AG04450 (cell line): Measurements from ENCODE around the gene ARHGAP35. TPM values are rescaled to one million over a fixed set of nuclear protein-coding genes. Genes with fewer than 3 reads are reported as not detected.

Experiments
- CTCF ChIA-PET: fragments of 300-600, 350-600 bp; formaldehyde crosslinking; extraction: SDS; loops from one replicate; lab custom pipeline; 2022; ENCODE audit warnings: antibody characterized with exemption, inconsistent platforms; lab: Charles Lee
- POLR2A ChIA-PET: fragments of 350-600 bp; formaldehyde crosslinking; extraction: SDS; loops from one replicate; lab custom pipeline; 2021; ENCODE audit warnings: antibody characterized with exemption, inconsistent platforms; lab: Yijun Ruan, JAX
- DNase-seq: peaks from one replicate; pipeline ENCODE4 v3.0.0-alpha.2; 2011; ENCODE audit warnings: low read depth, low spot score
- H3K27ac ChIP-seq: one replicate; pipeline ENCODE4 v1.5.1; 2012; ENCODE audit warnings: low read depth, low read length, control low read depth
- H3K27me3 ChIP-seq: one replicate; pipeline ENCODE4 v1.6.0; 2012; ENCODE audit warnings: low read length; ENCODE audit not compliant: control insufficient read depth, insufficient read depth
- H3K4me3 ChIP-seq: 2 replicates; pipeline ENCODE4 v1.5.1; 2011; ENCODE audit warnings: mild to moderate bottlenecking, low read depth, low read length, control low read depth
- H3K9me3 ChIP-seq: 2 replicates; pipeline ENCODE4 v1.5.1; 2012; ENCODE audit warnings: low read length; ENCODE audit not compliant: control insufficient read depth, insufficient read depth
- CTCF ChIP-seq: IDR thresholded peaks from 2 replicates; pipeline ENCODE4 v1.5.1; 2011; ENCODE audit warnings: low read depth, low read length, control low read depth, inconsistent platforms
- polyA plus RNA-seq: library from polyadenylated mRNA; depleted of rRNA; stranded (reverse); fragments of >200 nt; gene quantifications from 2 replicates; pipeline ENCODE4 v1.2.3, GENCODE V29; 2011

The ARHGAP35 gene
- polyA plus RNA-seq, 1 experiment: 28.7 TPM

- POLR2A ChIA-PET: interaction anchor here (2.1 kb wide), 1 partner anchor 47 kb away, joined by 7 read pairs; the partner anchor contains the start of gene SLC1A5
Observed at GRCh38 chr19:46834984-46835383, 25.8 kb upstream of the ARHGAP35 start.

DNA sequence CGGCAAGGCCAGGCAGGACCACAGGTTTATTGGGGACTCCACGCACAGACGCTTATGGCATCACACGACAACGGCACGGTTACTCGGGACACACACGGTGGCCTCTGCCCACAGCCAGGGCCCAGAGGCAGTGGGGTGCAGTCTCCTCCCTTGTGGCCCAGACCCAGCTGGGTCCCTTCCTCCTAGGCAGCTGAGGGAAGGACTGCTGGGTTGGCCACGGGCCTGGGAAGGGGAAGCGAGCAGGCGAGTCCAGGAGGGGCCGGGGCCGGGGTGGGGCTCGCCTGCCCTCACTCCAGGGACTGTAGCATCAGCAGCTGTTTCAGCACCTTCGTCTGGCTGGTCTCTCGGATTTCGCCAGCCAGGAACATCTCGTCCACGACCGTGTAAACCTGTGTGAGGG is 22.6 kb upstream of the ARHGAP35 start:
- H3K27me3 ChIP-seq: no peaks in the 10 kb centered on the region
- no peak overlapping the region for H3K27ac ChIP-seq
- no peak overlapping the region for H3K4me3 ChIP-seq
- CTCF ChIA-PET: interaction anchor here (0.5 to 0.7 kb wide), 3 partner anchors 77 to 154 kb away, joined by 3 to 6 read pairs (median 3); no protein-coding TSS in a partner anchor
- no peak for TF ChIP-seq CTCF
- H3K9me3 ChIP-seq: no peaks in the 10 kb centered on the region
- DNase-seq: no peak
- POLR2A ChIA-PET: no interaction called here

More at GRCh38 chr19:46834984-46835383, 25.8 kb upstream of the ARHGAP35 start:
- no peaks in the 10 kb centered on the region for H3K9me3 ChIP-seq
- no peak for TF ChIP-seq CTCF
- no peak overlapping the region for H3K4me3 ChIP-seq
- CTCF ChIA-PET: no interaction called here
- H3K27me3 ChIP-seq: no peaks in the 10 kb centered on the region
- no peak for DNase-seq
- H3K27ac ChIP-seq: no peak overlapping the region

DNA sequence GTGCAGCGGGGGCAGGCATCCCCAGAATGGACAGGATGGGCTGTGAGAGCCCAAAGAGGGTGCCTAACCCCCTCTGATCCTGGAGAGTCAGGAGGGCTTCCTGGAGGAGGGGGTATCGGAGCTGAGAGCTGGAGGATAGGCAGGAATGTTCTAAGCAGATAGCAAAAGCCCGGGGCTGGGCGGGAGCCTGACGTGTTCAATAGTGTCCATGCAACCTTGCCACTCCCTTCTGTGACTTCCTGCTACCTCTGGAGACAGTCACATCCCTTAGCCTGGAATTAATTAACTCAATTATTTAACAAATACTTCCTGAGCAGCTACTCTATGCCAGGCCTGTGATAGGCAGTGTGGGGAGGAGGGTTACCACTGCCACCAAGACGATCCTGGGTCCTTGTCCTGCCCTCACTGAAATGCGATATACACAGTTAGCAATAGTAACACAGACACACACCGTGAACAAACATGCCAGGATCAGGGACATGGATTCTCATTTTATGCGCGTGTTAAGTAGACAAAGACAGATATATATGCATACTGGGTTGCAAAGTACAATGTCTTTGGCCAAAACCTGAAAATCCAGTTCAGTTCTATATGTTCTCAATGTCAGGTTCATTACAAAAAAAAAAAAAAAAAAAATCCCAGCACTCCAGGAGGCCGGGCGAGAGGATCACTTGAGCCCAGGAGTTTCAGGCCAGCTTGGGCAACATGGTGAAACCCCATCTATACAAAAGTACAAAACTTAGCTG is 20.9 kb upstream of the ARHGAP35 start:
- H3K4me3 ChIP-seq: no peak overlapping the region
- H3K27ac ChIP-seq: no peak overlapping the region
- ChIA-PET POLR2A (interaction anchor here (0.6 to 2.9 kb wide), 17 partner anchors 10 to 829 kb away, joined by 3 to 52 read pairs (median 6); partner anchors contain the start of genes AP2S1 and SLC1A5), CTCF (interaction anchor here (0.5 to 3.9 kb wide), 47 partner anchors 8 to 1347 kb away, joined by 3 to 52 read pairs (median 5); partner anchors contain the start of genes AP2S1 and DACT3)
- no peak for TF ChIP-seq CTCF
- DNase-seq: no peak
- H3K9me3 ChIP-seq: no peaks in the 10 kb centered on the region
- H3K27me3 ChIP-seq: no peaks in the 10 kb centered on the region

DNA sequence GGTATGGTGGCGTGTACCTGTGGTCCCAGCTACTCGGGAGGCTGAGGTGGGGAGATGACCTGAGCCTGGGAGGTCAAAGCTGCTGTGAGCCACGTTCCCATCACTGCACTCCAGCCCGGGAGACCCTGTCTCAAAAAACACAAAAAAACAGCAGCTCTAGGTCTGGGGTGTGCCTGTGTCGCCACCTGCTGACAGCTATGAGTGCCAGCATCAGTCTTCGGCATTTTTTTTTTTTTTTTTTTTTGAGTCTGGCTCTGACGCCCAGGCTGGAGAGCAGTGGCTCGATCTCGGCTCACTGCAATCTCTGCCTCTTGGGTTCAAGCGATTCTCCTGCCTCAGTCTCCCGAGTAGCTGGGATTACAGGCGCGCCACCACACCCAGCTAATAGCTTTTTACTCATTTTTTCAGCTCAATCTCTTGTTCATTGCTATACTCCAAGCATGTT is 20.3 kb upstream of the ARHGAP35 start:
- Histone ChIP-seq H3K9me3 (no peaks in the 10 kb centered on the region), H3K27ac (no peak overlapping the region), H3K27me3 (no peaks in the 10 kb centered on the region), H3K4me3 (no peak overlapping the region)
- ChIA-PET CTCF (interaction anchor here (0.5 to 3.9 kb wide), 55 partner anchors 9 to 524 kb away, joined by 3 to 52 read pairs (median 5); partner anchors contain the start of genes AP2S1 and DACT3), POLR2A (interaction anchor here (0.6 to 2.9 kb wide), 16 partner anchors 10 to 830 kb away, joined by 3 to 52 read pairs (median 6); partner anchors contain the start of genes AP2S1 and SLC1A5)
- no peak for DNase-seq
- peak; percentile 91 for TF ChIP-seq CTCF
